Measurements from ENCODE around the gene ZNF595.
"Not testable (repeated sequence)": the region's sequence is repeated elsewhere in the genome, so short reads cannot be mapped to it uniquely, and the experiment has no call there.

DNA sequence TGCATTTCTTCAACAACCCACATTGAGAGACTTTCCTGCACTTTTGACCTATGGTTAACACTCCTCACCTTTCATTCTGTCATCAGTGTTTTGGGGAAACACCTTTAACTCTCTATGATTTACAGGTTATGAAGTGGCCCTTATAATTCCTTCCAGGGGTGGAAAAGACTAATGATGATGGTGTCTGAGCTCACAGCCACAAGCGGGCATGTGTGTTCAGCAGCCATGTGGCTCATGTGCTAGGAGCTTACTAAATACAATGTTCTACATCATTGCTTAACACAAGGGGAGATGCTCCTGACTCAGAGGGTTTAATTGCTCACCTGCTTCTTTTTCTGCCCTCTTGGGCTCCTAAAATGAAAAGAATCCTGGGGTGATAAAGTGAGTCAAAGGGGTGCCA, 28.8 kb upstream of the ZNF595 start:
- TF ChIP-seq, protein P1, sequence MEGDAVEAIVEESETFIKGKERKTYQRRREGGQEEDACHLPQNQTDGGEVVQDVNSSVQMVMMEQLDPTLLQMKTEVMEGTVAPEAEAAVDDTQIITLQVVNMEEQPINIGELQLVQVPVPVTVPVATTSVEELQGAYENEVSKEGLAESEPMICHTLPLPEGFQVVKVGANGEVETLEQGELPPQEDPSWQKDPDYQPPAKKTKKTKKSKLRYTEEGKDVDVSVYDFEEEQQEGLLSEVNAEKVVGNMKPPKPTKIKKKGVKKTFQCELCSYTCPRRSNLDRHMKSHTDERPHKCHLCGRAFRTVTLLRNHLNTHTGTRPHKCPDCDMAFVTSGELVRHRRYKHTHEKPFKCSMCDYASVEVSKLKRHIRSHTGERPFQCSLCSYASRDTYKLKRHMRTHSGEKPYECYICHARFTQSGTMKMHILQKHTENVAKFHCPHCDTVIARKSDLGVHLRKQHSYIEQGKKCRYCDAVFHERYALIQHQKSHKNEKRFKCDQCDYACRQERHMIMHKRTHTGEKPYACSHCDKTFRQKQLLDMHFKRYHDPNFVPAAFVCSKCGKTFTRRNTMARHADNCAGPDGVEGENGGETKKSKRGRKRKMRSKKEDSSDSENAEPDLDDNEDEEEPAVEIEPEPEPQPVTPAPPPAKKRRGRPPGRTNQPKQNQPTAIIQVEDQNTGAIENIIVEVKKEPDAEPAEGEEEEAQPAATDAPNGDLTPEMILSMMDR (IDR thresholded peaks at IDR 0.05), result not testable (repeated sequence)
- not testable (repeated sequence) for TF ChIP-seq POLR2A (IDR thresholded peaks at IDR 0.05)
